Erythroblast (primary cell): ENCODE results near the gene MYO18B.

Source experiments
- DNase-seq, 2 experiments: peaks; one replicate each; lab custom pipeline; 2025; lab: John Stamatoyannopoulos, UW
- GATA1 ChIP-seq: IDR thresholded peaks from 2 replicates; pipeline ENCODE4 v1.6.1; 2011; ENCODE audit warnings: low read depth, mild to moderate bottlenecking, control low read depth, low read length, moderate library complexity
- POLR2A ChIP-seq: IDR thresholded peaks from 2 replicates; pipeline ENCODE4 v1.6.1; 2011; ENCODE audit warnings: mild to moderate bottlenecking, low read length

The MYO18B gene

GRCh38 chr22:26054841-26055605 is 313.0 kb downstream of the MYO18B start:
- DNase-seq = no peak
- TF ChIP-seq POLR2A (no peak), GATA1 (no peak)

DNA sequence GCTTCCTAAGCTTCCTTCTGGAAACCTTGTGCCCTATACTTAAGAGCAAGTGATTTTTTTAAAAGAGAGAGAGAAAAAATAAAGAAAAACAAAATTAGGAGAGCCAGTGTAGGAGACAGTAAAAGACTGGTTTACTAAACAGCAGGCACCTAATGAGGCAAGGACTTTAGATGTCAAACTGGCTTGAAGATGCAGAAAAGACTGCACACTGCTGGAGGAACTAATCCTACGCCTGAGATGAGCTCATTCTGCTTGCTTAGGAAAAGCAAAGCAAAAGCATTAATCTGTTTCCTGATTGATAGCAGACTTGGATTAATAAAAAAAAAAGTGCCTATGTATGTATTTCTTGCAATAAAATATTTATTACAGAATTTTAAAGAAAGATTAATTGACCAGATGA is 313.7 kb downstream of the MYO18B start:
- DNase-seq = no peak
- TF ChIP-seq GATA1 (no peak), POLR2A (no peak)

DNA sequence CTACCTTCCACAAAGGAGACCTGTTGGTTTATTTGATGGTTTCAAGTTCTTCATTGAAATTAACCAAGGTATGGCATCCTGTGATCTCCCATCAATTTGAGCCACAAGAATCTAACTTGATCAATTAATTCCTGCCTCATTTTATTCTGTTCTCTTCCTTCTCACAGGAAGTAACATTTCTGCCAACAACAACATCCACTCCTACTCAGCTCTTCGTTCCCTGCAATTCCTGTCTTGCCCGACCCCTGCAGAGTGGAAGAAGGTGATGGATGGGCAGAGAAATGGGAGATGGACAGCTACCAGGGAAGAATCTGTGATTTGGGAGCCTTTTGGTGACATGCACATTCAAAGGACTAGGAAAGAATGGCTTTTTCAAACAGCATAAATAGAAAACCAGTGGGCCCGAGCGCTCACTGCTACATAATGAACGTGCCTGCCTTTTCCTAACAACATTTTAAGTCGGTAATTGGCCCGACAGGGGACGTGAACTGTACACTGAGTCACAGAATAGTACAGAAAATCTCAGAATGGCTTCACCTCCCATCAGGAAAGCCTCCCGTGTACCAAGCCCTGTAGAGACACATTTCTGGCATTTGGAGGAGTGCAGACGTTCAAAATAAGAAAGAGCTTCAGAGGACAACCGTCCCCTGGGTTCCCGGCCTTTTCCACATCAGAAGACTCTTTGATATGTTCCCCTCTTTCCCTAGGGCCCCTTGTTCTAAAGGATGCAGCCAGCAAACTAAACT is 314.6 kb downstream of the MYO18B start:
- no peak for DNase-seq
- TF ChIP-seq POLR2A = no peak
- TF ChIP-seq GATA1 = no peak

DNA sequence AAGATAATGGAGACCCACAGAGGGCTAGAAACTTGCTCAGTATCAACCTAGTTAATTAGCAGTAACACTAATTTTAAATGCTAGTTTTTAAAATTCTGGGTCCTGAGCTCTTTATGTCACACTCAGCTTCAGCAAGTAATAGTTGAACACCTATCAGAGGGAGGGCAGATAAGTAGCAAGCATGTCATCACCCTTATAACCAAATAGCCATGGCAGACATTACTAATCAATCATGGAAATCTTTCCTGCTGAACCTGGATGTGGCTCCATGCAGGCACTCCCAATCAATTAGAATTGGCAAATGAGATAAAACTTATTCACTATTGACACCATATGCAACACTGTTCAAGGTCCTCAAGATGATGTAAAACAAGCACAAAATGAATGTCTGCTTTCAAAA is 315.7 kb downstream of the MYO18B start:
- DNase-seq = no peak

GRCh38 chr22:26064048-26064447 is 322.1 kb downstream of the MYO18B start:
- DNase-seq = no peak

More for the DNA sequence above, 315.7 kb downstream of the MYO18B start:
- TF ChIP-seq GATA1 = no peak
- no peak for TF ChIP-seq POLR2A

GRCh38 chr22:26065847-26066246 is 323.9 kb downstream of the MYO18B start:
- DNase-seq = no peak
- TF ChIP-seq POLR2A (no peak), GATA1 (no peak)

More at GRCh38 chr22:26064048-26064447, 322.1 kb downstream of the MYO18B start:
- TF ChIP-seq GATA1 (no peak), POLR2A (no peak)

DNA sequence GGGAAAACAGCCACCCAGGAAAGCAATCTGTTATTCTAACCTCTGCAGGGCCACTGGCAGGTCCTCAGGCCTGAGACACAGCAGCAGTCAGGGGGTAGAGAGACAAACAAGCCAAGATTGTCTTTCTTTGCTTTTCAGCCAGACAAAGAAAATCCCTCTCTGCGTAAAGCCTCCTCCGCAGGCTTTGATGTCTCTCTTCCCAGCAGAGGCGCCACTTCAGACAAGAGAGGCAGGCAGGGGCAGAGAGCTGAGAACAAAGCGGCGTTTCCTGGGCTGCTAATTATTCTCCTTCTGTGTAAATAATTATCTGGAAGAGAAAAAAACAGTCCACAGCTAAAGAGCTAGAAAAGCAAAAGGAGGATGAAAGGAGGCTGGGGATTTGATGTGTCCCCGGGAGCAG is 324.5 kb downstream of the MYO18B start:
- no peak for DNase-seq
- TF ChIP-seq POLR2A = no peak
- TF ChIP-seq GATA1 = no peak

- no peak for TF ChIP-seq GATA1
- no peak for TF ChIP-seq POLR2A
- peak in 1 of 2 experiments; percentile 5 for DNase-seq
Measured at GRCh38 chr22:26068571-26068970, 326.6 kb downstream of the MYO18B start.

DNA sequence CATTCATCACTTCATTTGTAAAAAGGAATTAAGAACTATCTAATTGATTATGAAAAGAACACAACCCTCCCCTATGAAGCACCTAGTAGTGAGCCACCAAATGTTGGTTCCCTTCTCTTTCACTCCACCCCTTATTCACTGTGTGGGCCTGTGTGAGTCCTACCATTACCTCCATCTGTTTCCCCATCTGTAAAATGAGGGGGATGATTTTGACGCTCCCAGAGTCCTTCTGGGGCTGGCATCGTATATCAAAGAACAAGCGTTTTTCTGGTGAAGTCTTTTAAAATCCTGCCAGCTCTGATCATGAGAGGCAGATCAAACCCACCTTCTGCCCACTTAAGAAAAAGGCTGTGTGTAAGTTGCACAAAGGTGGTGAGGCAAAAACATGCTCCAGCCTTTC is 330.6 kb downstream of the MYO18B start:
- DNase-seq = no peak
- no peak for TF ChIP-seq GATA1
- no peak for TF ChIP-seq POLR2A

DNA sequence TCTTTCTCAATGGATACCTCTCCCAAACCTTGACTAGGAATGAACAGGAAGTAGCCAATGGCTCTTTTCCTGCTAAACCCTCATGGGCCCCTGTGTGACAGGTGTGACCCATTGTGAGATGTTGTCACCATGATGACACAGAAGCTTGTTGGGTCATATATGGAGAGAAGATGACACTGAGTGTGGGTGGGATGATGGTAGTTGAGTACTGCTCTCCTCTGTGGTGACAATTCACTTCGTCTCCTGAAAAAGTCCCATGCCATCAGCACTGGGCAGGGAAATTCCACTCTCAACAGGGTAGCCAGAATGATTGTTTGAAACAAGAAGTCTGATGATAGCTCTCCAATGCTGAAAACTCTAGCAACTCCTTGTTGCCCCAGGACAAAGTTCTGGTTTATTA is 333.3 kb downstream of the MYO18B start:
- DNase-seq = no peak
- TF ChIP-seq GATA1 = no peak
- TF ChIP-seq POLR2A = no peak

GRCh38 chr22:26079009-26079408 is 337.0 kb downstream of the MYO18B start:
- no peak for DNase-seq
- no peak for TF ChIP-seq GATA1
- no peak for TF ChIP-seq POLR2A
